DND-41 (cell line): ENCODE data around the gene APPL2.

Source experiments
- ATAC-seq: fragments of 200-7000 bp; cut with Tn5 transposase; 3 replicates; pipeline ENCODE4 v1.9.1; 2021; ENCODE audit warnings: low read depth; ENCODE audit not compliant: insufficient read depth
- DNase-seq: peaks from one replicate; pipeline ENCODE4 v3.0.0-alpha.2; 2020
- H2AFZ ChIP-seq: 2 replicates; pipeline ENCODE4 v1.6.0; 2012; ENCODE audit warnings: low read depth, low read length
- H3K27ac ChIP-seq: 2 replicates; pipeline ENCODE4 v1.5.1; 2012; ENCODE audit warnings: low read length, inconsistent platforms
- H3K27me3 ChIP-seq: fragments of 200-600 bp; sonication (generic); 2 replicates; pipeline ENCODE4 v1.6.0; 2012; ENCODE audit warnings: low read length, mild to moderate bottlenecking, inconsistent platforms; ENCODE audit not compliant: insufficient read depth, poor library complexity
- H3K36me3 ChIP-seq: 2 replicates; pipeline ENCODE4 v1.5.1; 2012; ENCODE audit warnings: low read length, inconsistent platforms; ENCODE audit not compliant: insufficient read depth
- H3K4me1 ChIP-seq: 2 replicates; pipeline ENCODE4 v1.5.1; 2012; ENCODE audit warnings: mild to moderate bottlenecking, low read length; ENCODE audit not compliant: insufficient read depth
- H3K4me2 ChIP-seq: 2 replicates; pipeline ENCODE4 v1.6.0; 2012; ENCODE audit warnings: mild to moderate bottlenecking, moderate library complexity, low read length, inconsistent platforms; ENCODE audit not compliant: insufficient read depth
- H3K4me3 ChIP-seq, 2 experiments: fragments of 200-600 bp in 1 of 2; shearing (Covaris generic) in 1 of 2; 2 replicates each; pipeline ENCODE4 v1.5.1; 2012 to 2016; ENCODE audit warnings: inconsistent platforms in 2 of 2, low read length in 2 of 2, mild to moderate bottlenecking in 2 of 2, low read depth in 1 of 2, moderate library complexity in 1 of 2
- H3K79me2 ChIP-seq: 2 replicates; pipeline ENCODE4 v1.6.0; 2012; ENCODE audit warnings: low read length, inconsistent platforms; ENCODE audit not compliant: insufficient read depth
- H3K9ac ChIP-seq: 2 replicates; pipeline ENCODE4 v1.6.0; 2012; ENCODE audit warnings: low read depth, mild to moderate bottlenecking, inconsistent platforms, low read length, moderate library complexity
- H3K9me3 ChIP-seq: 2 replicates; pipeline ENCODE4 v1.5.1; 2012; ENCODE audit warnings: low read length, moderate library complexity, mild to moderate bottlenecking, inconsistent platforms; ENCODE audit not compliant: insufficient read depth, severe bottlenecking
- H4K20me1 ChIP-seq: 2 replicates; pipeline ENCODE4 v1.6.0; 2012; ENCODE audit warnings: low read length; ENCODE audit not compliant: insufficient read depth
- EZH2 ChIP-seq: IDR thresholded peaks from 3 replicates; pipeline ENCODE4 v1.6.1; 2012; ENCODE audit warnings: borderline replicate concordance, low read depth, mild to moderate bottlenecking, moderate library complexity, low read length, inconsistent platforms; ENCODE audit not compliant: severe bottlenecking
- TF ChIP-seq, protein P1 (sequence below): IDR thresholded peaks from 2 replicates; pipeline ENCODE4 v1.5.1; 2012; ENCODE audit warnings: borderline replicate concordance, low read length, moderate library complexity, mild to moderate bottlenecking; ENCODE audit not compliant: poor library complexity, severe bottlenecking; ENCODE audit errors: extremely low read depth

The APPL2 gene

DNA sequence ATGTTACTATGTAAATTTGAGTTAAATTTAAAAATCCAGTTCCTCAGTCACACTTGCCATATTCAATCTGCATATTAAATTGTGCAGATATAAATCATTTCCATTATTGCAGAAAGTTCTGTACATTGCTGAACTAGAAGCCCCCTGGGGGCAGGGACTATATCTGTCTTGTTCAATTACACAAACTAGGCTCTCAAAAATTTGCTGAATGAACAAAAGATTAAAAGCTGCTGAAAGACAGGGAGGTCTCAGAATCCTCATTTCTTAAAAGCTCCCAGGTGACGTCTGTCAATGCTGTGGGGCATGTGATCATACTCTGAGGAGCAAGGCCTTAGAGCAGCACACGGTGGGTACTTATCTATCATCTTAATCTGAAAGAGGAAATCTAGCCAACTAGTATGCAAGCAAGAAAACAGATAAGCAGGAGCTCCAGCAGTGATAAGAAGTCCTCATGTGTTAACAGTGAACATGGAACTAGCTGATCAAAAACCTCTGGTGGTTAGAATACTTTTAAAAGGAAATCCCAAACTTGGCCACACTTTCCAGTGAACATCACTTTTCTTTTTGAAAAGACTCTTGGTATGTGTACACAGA, 60.5 kb downstream of the APPL2 start:
- Histone ChIP-seq H4K20me1 (no peaks in the 10 kb centered on the region), H3K4me1 (no peaks in the 10 kb centered on the region), H3K79me2 (no peaks in the 10 kb centered on the region), H3K36me3 (peaks cover 33% of the 10 kb centered on the region), H3K9me3 (no peaks in the 10 kb centered on the region), H3K4me2 (no peak overlapping the region), H3K9ac (no peak overlapping the region), H2AFZ (no peak overlapping the region), H3K27me3 (no peaks in the 10 kb centered on the region), H3K27ac (no peak overlapping the region), H3K4me3 (no peak overlapping the region)
- ATAC-seq (peak; percentile 27; the same call in 1 of the 3 replicates), DNase-seq (no peak)
- no peak for TF ChIP-seq EZH2
- TF ChIP-seq, protein P1, sequence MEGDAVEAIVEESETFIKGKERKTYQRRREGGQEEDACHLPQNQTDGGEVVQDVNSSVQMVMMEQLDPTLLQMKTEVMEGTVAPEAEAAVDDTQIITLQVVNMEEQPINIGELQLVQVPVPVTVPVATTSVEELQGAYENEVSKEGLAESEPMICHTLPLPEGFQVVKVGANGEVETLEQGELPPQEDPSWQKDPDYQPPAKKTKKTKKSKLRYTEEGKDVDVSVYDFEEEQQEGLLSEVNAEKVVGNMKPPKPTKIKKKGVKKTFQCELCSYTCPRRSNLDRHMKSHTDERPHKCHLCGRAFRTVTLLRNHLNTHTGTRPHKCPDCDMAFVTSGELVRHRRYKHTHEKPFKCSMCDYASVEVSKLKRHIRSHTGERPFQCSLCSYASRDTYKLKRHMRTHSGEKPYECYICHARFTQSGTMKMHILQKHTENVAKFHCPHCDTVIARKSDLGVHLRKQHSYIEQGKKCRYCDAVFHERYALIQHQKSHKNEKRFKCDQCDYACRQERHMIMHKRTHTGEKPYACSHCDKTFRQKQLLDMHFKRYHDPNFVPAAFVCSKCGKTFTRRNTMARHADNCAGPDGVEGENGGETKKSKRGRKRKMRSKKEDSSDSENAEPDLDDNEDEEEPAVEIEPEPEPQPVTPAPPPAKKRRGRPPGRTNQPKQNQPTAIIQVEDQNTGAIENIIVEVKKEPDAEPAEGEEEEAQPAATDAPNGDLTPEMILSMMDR: no peak

DNA sequence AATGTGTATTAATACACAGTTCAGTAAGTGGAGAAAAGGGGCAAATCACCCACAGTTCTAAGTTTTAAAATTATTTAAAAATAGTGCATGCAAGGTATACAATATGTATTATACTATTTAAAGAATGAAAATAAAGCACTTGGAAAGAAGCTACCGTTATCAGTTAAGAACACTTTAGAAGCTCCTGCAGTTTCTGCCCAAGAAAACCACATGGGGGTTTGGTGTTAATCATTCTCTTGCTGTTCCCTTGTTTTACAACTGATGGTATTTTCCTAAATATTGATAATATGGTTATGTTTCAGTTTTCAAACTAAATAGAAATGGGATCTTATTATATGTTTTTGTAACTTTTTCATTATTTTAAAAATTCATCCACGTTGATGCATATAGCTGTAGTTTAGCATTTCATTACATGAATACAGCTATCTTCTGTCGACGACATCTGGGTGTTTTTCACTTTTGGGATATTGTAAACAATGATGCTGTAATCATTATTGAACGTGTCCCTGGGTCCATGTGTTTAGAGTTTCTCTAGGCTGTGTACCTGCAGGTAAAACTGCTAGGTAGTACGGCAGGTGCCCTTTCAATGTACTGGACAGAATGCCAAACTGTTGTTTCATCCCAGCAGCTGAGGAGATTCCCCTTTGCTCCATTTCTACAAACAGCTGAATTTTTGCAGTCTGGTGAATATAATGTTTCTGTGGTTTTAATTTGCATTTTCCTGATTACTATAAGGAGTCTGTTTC, 64.1 kb downstream of the APPL2 start:
- Histone ChIP-seq H3K4me3 (no peak overlapping the region), H3K27me3 (no peaks in the 10 kb centered on the region), H3K36me3 (peaks cover 54% of the 10 kb centered on the region), H3K9ac (no peak overlapping the region), H3K79me2 (no peaks in the 10 kb centered on the region), H3K27ac (no peak overlapping the region), H2AFZ (no peak overlapping the region), H3K9me3 (no peaks in the 10 kb centered on the region), H3K4me2 (no peak overlapping the region), H3K4me1 (no peaks in the 10 kb centered on the region), H4K20me1 (no peaks in the 10 kb centered on the region)
- no peak for TF ChIP-seq EZH2
- TF ChIP-seq, protein P1: no peak
- DNase-seq (no peak), ATAC-seq (no peak)

DNA sequence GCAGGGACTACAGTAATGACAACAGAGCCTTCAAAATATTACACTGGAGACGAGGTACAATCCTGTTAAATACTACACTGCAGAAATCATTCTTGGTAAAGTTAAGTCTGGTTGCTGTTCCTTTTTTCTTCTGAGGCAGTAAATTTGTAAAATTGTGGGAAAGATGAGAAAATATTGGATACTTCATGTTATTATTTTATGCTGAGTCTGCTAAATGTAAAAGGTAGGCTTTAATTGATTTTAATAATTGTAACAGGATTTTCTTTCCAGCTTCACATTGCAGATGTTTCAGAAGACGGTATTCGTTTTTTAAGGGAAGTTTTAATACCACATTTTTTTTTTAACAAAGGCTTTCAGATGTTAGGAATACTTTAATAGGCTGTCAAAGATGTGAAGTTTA, 65.8 kb downstream of the APPL2 start:
- ATAC-seq: no peak
- H3K4me2 ChIP-seq: no peak overlapping the region
- H2AFZ ChIP-seq: no peak overlapping the region
- H3K27ac ChIP-seq: no peak overlapping the region
- peaks cover 61% of the 10 kb centered on the region for H3K36me3 ChIP-seq
- TF ChIP-seq, protein P1: no peak
- no peak for TF ChIP-seq EZH2
- no peaks in the 10 kb centered on the region for H3K4me1 ChIP-seq
- H3K79me2 ChIP-seq: no peaks in the 10 kb centered on the region
- no peak overlapping the region for H3K4me3 ChIP-seq
- H4K20me1 ChIP-seq: no peaks in the 10 kb centered on the region
- no peaks in the 10 kb centered on the region for H3K9me3 ChIP-seq
- H3K27me3 ChIP-seq: no peaks in the 10 kb centered on the region
- H3K9ac ChIP-seq: no peak overlapping the region
- no peak for DNase-seq
